Ascending aorta (tissue), 2 donors: ENCODE results near the gene ELF3. TPM values are rescaled to one million over a fixed set of nuclear protein-coding genes. Genes with fewer than 3 reads are reported as not detected.
"Not testable (repeated sequence)": the region's sequence is repeated elsewhere in the genome, so short reads cannot be mapped to it uniquely, and the experiment has no call there.

Experiments used
- DNase-seq, 2 donors: peaks; one replicate each; pipeline ENCODE4 v3.0.0-alpha.2; 2019; ENCODE audit warnings: low spot score in 2 of 2
- H3K27ac ChIP-seq, 2 donors: fragments of 200-600 bp; sonication (generic); one replicate each; pipeline ENCODE4 v1.5.1; 2016 to 2017; ENCODE audit warnings: mild to moderate bottlenecking in 1 of 2
- H3K27me3 ChIP-seq: fragments of 200-600 bp; sonication (generic); one replicate; pipeline ENCODE4 v1.5.1; 2017
- H3K36me3 ChIP-seq, 2 donors: fragments of 200-600 bp; sonication (generic); one replicate each; pipeline ENCODE4 v1.5.1; 2016
- H3K4me1 ChIP-seq, 2 donors: fragments of 200-600 bp; sonication (generic); one replicate each; pipeline ENCODE4 v1.5.1; 2016 to 2017; ENCODE audit warnings: mild to moderate bottlenecking in 1 of 2
- H3K4me3 ChIP-seq, 2 donors: fragments of 200-600 bp; sonication (generic); one replicate each; pipeline ENCODE4 v1.5.1; 2016 to 2017; ENCODE audit warnings: mild to moderate bottlenecking in 1 of 2
- H3K9me3 ChIP-seq, 2 donors: fragments of 200-600 bp; sonication (generic); one replicate each; pipeline ENCODE4 v1.5.1; 2016
- CTCF ChIP-seq, 3 experiments: fragments of 200-600 bp in 2 of 3; fragments of 450-650 bp in 1 of 3; sonication (generic) in 2 of 3; IDR thresholded peaks; one replicate each; pipeline ENCODE4 v1.5.1; 2016 to 2019; ENCODE audit warnings: antibody characterized with exemption in 3 of 3, mild to moderate bottlenecking in 1 of 3, moderate library complexity in 1 of 3
- intact Hi-C: fragments of 100-400 bp; cut with DNase I; formaldehyde crosslinking; loops from one replicate; pipeline ENCODE4 v1.15.1; 2023
- total RNA-seq: library from RNA; depleted of rRNA; stranded (reverse); fragments of >200 nt; gene quantifications from one replicate; pipeline ENCODE4 v1.1.0, GENCODE V29; 2016

The ELF3 gene
- total RNA-seq, result 0.96 TPM

- DNase-seq, result no peak
- Histone ChIP-seq H3K27ac (no peak within 1 kb of the TSS), H3K4me3 (no peak within 1 kb of the TSS), H3K4me1 (no peaks in the 10 kb centered on the region), H3K9me3 (no peaks in the 10 kb centered on the region), H3K36me3 (peaks cover 8 to 12% of the 10 kb centered on the region in 2 donors), H3K27me3 (no peaks in the 10 kb centered on the region)
- TF ChIP-seq CTCF (IDR thresholded peaks at IDR 0.05), result no peak
- intact Hi-C loops, result no loop called here
Observed at GRCh38 chr1:202010180-202011015, at the start of gene ELF3. TSS of gene ELF3 (plus strand) at chr1:202010587. CDS start at chr1:202011137, 550 bp downstream.

GRCh38 chr1:201962382-201962781 is 48.0 kb upstream of the ELF3 start:
- H3K9me3 ChIP-seq, H3K4me1 ChIP-seq, H3K27ac ChIP-seq, DNase-seq, H3K4me3 ChIP-seq, intact Hi-C loops, H3K27me3 ChIP-seq: not testable (repeated sequence)
- peaks cover 64 to 91% of the 10 kb centered on the region in 2 donors for H3K36me3 ChIP-seq

GRCh38 chr1:201964261-201964660 is 46.1 kb upstream of the ELF3 start:
- DNase-seq, result no peak
- intact Hi-C loops, result no loop called here
- peaks cover 0 to 2% of the 10 kb centered on the region in 2 donors for H3K4me1 ChIP-seq

GRCh38 chr1:201966171-201966570 is 44.2 kb upstream of the ELF3 start:
- DNase-seq, result no peak
- Histone ChIP-seq H3K9me3 (no peaks in the 10 kb centered on the region), H3K4me3 (no peak overlapping the region), H3K27me3 (no peaks in the 10 kb centered on the region), H3K27ac (no peak overlapping the region), H3K4me1 (peaks cover 0 to 2% of the 10 kb centered on the region in 2 donors), H3K36me3 (peaks cover 59 to 83% of the 10 kb centered on the region in 2 donors)
- TF ChIP-seq CTCF (IDR thresholded peaks at IDR 0.05), result no peak
- intact Hi-C loops, result no loop called here

More at GRCh38 chr1:201964261-201964660, 46.1 kb upstream of the ELF3 start:
- peaks cover 63 to 82% of the 10 kb centered on the region in 2 donors for H3K36me3 ChIP-seq
- TF ChIP-seq CTCF (IDR thresholded peaks at IDR 0.05), result no peak
- H3K4me3 ChIP-seq, result no peak overlapping the region
- H3K9me3 ChIP-seq, result no peaks in the 10 kb centered on the region
- H3K27ac ChIP-seq, result no peak overlapping the region
- H3K27me3 ChIP-seq, result no peaks in the 10 kb centered on the region

- no peak for DNase-seq
- H3K27ac ChIP-seq, result no peak overlapping the region
- intact Hi-C loops, result no loop called here
- no peaks in the 10 kb centered on the region for H3K9me3 ChIP-seq
- no peak overlapping the region for H3K4me3 ChIP-seq
- peaks cover 0 to 9% of the 10 kb centered on the region in 2 donors for H3K4me1 ChIP-seq
- H3K27me3 ChIP-seq, result no peaks in the 10 kb centered on the region
- TF ChIP-seq CTCF (IDR thresholded peaks at IDR 0.05), result no peak
- peaks cover 40 to 61% of the 10 kb centered on the region in 2 donors for H3K36me3 ChIP-seq
Observed at GRCh38 chr1:201968202-201968925, 42.0 kb upstream of the ELF3 start.
